Kidney epithelial cell (primary cell): ENCODE results near the gene ARSG. TPM values are rescaled to one million over a fixed set of nuclear protein-coding genes. Genes with fewer than 3 reads are reported as not detected.

Experiments used
- DNase-seq: peaks from one replicate; pipeline ENCODE4 v3.0.0-alpha.2; 2010; ENCODE audit warnings: low read depth
- H3K27me3 ChIP-seq: 2 replicates; pipeline ENCODE4 v1.6.0; 2011; ENCODE audit warnings: low read length; ENCODE audit not compliant: control insufficient read depth, insufficient read depth
- H3K36me3 ChIP-seq: 2 replicates; pipeline ENCODE4 v1.5.1; 2011; ENCODE audit warnings: low read length; ENCODE audit not compliant: control insufficient read depth, insufficient read depth
- H3K4me3 ChIP-seq: 2 replicates; pipeline ENCODE4 v1.5.1; 2011; ENCODE audit warnings: low read depth, mild to moderate bottlenecking, control low read depth, low read length
- total RNA-seq: library from RNA; depleted of rRNA; stranded (reverse); fragments of >200 nt; gene quantifications from 2 replicates; pipeline ENCODE4 v1.2.3, GENCODE V29; 2015
- TF ChIP-seq, protein P1 (sequence below): IDR thresholded peaks from 2 replicates; pipeline ENCODE4 v1.5.1; 2011; ENCODE audit warnings: mild to moderate bottlenecking, moderate library complexity, low read length, control low read depth, inconsistent platforms; ENCODE audit not compliant: insufficient read depth, poor library complexity, severe bottlenecking

The ARSG gene
- total RNA-seq, 1 donor from 2014 or later, result 2.9 TPM

DNA sequence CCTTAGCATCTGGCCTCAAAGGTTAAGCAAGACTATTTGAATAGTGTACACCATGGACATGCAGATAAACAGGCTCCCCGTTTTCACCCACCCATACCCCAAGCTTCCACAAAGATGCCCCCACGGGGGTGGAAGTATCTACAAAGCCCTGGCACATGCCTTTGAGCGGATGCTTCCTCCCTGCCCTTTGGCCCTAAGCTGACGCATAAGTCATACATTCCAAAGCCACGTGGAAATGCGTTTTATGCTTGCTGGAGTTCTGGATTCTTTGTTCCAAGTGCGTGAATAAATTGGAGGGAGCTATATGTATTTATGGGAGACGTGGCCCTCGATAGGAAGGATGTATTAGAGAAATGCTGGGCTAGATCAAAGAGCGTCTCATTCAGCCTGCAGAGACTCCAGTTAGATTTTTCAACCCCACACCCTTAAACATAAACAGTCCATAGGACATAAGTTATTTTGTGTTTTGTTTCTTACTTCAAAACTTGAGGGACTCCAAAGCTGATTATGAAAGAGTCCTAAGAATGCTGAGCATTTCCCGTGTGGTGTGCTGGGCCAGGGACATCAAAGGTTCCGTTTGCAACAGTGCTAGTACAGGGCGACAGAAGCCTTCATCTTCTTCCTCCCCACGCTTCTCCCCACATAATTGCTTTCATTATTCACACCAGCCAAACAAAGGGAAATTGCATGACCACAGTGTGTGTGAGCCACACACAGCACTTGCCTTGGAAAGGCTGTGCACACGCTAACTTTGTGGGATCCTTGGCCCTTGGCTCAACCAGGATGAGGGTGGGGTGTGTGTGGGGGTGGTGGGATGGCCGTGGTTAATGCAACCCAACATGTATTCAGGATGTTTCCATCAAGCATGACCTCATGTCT lies 92.4 kb downstream of the ARSG start:
- Histone ChIP-seq H3K27me3 (peaks cover 2% of the 10 kb centered on the region), H3K4me3 (no peak overlapping the region), H3K36me3 (no peaks in the 10 kb centered on the region)
- no peak for DNase-seq
- TF ChIP-seq, protein P1, sequence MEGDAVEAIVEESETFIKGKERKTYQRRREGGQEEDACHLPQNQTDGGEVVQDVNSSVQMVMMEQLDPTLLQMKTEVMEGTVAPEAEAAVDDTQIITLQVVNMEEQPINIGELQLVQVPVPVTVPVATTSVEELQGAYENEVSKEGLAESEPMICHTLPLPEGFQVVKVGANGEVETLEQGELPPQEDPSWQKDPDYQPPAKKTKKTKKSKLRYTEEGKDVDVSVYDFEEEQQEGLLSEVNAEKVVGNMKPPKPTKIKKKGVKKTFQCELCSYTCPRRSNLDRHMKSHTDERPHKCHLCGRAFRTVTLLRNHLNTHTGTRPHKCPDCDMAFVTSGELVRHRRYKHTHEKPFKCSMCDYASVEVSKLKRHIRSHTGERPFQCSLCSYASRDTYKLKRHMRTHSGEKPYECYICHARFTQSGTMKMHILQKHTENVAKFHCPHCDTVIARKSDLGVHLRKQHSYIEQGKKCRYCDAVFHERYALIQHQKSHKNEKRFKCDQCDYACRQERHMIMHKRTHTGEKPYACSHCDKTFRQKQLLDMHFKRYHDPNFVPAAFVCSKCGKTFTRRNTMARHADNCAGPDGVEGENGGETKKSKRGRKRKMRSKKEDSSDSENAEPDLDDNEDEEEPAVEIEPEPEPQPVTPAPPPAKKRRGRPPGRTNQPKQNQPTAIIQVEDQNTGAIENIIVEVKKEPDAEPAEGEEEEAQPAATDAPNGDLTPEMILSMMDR, result no peak

DNA sequence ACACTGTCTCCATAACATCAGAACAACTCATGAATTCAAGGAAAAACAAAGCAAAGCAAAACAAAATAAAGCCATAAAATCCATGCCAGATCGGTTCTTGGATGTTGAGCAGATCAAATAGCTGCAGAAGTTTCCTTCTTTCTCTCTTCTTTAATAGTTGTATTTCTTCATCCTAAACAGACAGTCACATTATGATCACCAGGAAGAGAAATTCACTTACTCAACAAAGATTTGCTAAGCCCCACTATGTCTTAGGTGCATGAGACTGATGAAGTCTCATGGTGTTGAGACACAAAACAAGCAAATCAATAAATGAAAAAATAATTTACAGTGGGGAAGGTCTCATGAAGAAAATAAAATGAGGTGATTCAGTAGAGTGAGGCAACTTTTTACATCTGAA lies 93.2 kb downstream of the ARSG start:
- TF ChIP-seq, protein P1, result no peak
- no peaks in the 10 kb centered on the region for H3K36me3 ChIP-seq
- no peak overlapping the region for H3K4me3 ChIP-seq
- H3K27me3 ChIP-seq, result peaks cover 2% of the 10 kb centered on the region
- DNase-seq, result no peak

DNA sequence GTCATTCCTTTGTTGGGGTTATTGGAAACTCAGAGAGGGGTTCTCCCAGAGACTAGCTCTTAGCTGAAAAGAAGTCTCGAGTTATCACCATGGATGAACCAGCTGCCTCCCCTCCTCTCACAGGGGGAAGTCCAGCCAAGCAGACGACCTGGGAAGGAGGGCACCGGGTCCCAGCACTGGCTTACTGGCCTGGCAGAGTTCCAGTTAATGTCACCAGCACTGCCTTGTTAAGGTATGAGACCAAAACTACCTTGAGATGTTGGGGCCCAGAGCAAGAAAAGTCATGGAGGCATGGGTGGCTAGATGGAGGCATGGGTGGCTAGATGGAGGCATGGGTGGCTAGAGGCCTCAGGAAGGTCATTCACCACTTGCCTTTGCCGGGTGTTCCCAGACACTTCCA lies 93.6 kb downstream of the ARSG start:
- no peaks in the 10 kb centered on the region for H3K36me3 ChIP-seq
- no peak overlapping the region for H3K4me3 ChIP-seq
- TF ChIP-seq, protein P1, result no peak
- no peak for DNase-seq
- peaks cover 2% of the 10 kb centered on the region for H3K27me3 ChIP-seq

DNA sequence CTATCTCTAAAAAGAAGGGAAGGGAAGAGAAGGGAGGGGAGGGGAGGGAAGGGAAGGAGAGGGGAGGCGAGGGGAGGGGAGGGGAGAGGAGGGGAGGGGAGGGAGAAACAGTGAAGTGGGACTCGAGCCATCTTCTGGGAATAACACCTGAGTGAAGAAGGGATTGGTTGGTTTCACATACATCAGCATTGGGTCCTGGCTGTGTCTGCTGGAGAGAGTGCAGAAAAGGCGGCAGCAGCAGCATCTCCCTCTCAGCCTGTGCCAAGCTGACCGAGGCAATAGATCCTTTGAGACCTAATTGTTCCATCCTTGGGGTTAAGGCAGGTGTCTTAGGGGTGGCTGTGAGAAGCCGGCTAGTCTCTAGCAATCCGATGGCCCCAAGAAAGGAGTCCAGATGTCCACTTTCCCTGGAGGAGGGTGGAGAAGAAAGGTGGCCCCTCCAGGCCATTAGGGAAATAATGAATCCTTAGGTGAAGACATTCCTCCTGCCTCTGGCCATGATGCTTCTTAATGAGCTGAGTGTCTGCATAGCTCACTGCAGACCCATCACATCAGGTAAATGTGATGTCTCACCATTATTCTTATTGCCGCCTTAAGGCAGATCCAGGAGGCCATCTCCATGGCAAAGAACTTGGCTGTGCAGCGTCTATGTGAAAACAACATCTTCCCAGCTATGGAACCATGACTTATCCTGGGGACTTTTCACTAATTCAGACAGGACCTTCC lies 94.4 kb downstream of the ARSG start:
- Histone ChIP-seq H3K36me3 (no peaks in the 10 kb centered on the region), H3K4me3 (no peak overlapping the region), H3K27me3 (peaks cover 2% of the 10 kb centered on the region)
- TF ChIP-seq, protein P1, result no peak
- DNase-seq, result no peak

DNA sequence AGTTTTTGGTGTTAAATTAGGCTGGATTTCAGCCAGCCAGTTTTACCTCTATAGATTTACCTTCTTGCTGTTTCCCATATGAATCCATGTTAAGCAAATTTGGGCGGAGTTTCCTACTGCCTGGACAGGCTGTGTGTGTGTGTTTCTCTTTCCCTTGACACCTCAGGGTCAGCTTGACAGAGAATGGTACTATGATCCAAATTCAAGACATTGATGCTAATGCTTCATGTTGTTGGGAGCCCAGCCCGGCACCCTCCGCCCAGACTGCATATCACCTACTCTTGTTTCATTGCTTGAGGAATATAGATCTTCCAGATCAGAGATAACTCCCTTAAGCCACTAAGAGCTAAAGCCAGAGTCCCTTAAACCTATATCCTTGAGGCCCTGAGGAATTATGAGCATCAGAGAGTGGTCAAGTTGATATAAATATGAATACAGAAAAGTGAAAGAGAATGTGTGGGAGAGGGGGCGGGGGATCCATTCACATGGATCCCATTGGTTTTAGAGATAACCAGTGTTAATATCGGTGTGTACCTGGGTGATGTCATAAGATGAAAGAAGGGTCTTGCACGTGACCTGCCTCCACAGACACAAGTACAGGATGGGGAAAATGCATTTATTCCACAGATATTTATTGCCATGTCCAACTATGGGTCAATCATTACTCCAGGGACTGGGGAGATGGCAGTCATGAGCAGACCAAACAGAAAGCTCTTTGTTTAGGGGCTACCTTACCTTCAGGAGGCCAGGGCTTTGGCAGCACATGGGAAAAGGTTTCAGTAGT lies 96.3 kb downstream of the ARSG start:
- Histone ChIP-seq H3K36me3 (no peaks in the 10 kb centered on the region), H3K27me3 (peaks cover 2% of the 10 kb centered on the region), H3K4me3 (no peak overlapping the region)
- TF ChIP-seq, protein P1, result no peak
- DNase-seq, result no peak
